ENCODE results near the gene ITGB7. TPM values are rescaled to one million over a fixed set of nuclear protein-coding genes. Genes with fewer than 3 reads are reported as not detected.
"Not testable (repeated sequence)": the region's sequence is repeated elsewhere in the genome, so short reads cannot be mapped to it uniquely, and the experiment has no call there.

The ITGB7 gene
- total RNA-seq, 2 donors from 2014 or later, result 183 to 187 TPM

DNA sequence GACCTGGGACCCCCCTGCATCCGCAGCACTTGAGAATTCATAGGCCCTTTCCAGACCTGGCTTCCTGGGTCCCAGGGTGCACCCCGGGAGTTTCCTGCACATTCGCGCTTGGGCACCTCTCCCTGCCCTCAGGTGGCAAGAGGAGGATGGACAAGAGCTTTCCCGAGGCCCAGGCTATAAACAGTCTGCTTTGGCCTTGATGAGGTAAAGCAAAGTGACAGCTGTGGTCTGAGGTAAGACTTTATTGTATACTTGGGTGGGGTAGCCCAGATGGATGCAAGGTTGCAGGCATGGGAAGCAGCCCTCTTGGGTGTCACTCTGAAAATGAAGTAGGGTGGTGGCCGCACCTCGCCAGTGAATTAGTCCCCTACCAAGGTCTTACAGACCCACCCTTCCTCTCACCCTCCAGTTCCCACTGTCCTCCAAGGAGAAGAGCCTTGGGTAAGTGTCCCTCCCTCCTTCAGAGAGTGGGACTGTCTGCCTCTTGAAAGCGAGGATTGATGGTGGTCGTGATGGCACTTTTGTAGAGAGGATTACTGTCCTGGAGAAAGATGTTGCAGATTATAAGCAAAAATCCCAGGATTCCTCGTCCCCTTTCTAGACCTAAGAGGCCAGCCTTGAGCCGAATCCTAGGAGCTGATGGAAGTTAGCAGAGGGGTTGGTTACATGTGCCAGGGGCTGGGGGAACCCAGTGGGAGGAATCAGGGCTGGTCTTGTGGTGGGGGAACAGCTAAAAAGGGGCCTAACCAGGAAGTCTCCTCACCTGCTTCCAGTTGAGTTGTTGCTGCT, 15.8 kb downstream of the ITGB7 start:
- Mint-ChIP-seq H3K27me3 (no peaks in the 10 kb centered on the region), H3K9me3 (no peaks in the 10 kb centered on the region), H3K4me1 (no peaks in the 10 kb centered on the region), H3K36me3 (ENCODE audit: low read depth) (peaks cover 94% of the 10 kb centered on the region), H3K4me3 (no peak overlapping the region), H3K27ac (peak overlapping the region; percentile 20)
- no peak for ATAC-seq (replicated peaks)

DNA sequence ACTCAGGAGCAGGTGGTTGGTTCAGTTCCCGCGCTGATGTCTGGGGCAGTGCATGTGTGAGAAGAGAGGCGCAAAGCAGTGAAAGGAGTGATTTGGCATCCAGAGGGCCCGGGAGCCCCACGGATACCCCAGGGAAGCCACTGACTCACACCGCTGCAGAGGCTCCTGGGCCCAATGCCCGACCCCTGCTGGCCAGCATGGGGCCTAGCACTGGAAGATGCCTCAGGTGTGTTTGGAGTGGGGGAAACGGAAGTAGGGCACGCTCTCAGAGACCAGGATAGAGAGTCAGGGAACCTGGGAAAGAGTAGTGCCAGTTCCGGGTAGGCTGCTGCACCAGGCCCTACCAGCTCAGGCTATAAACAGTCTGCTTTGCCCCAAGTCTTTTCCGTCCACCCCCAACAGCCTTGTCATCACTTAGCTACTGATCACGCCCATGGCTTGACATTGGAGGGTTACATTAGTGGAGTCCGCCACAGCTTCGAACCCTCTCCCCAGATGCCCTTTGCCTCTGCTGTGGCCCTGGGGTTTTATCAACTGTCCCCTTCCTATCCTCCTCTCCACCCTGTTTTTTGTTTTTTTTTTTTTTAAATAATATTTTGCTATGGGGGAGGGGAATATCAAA, 16.8 kb downstream of the ITGB7 start:
- peaks cover 94% of the 10 kb centered on the region for H3K36me3 Mint-ChIP-seq (ENCODE audit: low read depth)
- peak; percentile 90 for ATAC-seq (replicated peaks)

DNA sequence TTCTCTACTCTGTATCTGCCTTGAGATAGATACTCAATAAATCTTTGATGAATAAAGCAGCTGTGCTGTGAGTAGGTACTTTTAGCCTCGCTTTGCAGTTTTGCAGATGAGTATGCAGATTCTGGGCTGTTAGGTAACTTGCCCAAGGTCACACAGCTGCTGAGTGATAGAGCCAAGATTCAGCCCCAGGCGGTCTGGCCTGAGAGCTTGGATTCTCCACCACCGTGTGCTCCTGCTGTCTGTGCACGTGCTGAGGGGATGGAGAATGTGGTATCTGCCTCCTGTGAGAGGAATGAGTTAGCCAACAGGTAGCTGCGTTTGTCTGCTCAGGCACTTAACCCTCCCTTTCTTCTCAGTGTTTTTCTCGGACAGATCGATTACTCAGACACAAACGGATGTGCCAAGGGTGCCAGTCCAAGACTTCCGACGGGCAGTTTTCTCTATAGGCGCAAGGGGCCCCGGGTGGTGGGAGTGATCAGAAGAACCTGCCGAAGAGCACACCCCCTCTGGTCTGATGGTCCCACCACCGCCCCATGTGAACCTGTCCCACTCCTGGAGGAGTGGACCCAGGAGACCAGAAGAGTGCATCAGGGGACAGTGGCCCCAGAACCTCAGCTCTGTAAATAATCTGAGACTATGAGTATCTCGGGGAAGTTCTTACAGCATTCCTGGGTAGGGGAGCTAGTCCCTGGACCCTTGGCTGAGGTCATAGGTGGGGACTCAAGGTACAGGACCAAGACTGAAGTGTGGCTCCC, 19.7 kb downstream of the ITGB7 start:
- H3K27me3 Mint-ChIP-seq, result no peaks in the 10 kb centered on the region
- ATAC-seq (replicated peaks), result no peak
- no peak overlapping the region for H3K27ac Mint-ChIP-seq
- H3K4me1 Mint-ChIP-seq, result peaks cover 11% of the 10 kb centered on the region
- H3K36me3 Mint-ChIP-seq (ENCODE audit: low read depth), result peaks cover 91% of the 10 kb centered on the region
- no peak overlapping the region for H3K4me3 Mint-ChIP-seq
- no peaks in the 10 kb centered on the region for H3K9me3 Mint-ChIP-seq

More for the DNA sequence above, 16.8 kb downstream of the ITGB7 start:
- Mint-ChIP-seq H3K9me3 (no peaks in the 10 kb centered on the region), H3K4me3 (no peak overlapping the region), H3K4me1 (no peaks in the 10 kb centered on the region), H3K27ac (peak overlapping the region; percentile 53), H3K27me3 (no peaks in the 10 kb centered on the region)

DNA sequence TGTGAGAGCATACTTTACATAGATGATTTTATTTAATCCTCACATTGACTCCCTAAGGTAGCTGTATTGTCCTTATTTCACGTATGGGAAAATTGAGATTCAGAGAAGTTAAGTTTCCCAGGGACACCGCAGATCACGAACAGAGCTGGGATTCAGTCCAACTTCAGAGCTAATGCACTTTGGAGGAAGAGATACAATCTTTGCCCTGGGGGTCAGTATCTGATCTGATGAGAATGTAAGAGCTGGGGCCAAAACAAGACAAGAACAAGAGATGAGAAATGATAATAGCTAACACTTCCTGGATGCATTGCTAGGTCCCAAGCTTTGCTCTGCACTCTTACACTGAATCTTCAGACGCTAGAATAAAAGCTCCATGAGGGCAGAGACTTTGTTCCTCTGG, 20.3 kb downstream of the ITGB7 start:
- ATAC-seq (replicated peaks), result no peak
- H3K9me3 Mint-ChIP-seq, result no peaks in the 10 kb centered on the region
- H3K27ac Mint-ChIP-seq, result no peak overlapping the region
- H3K4me1 Mint-ChIP-seq, result peaks cover 17% of the 10 kb centered on the region
- H3K36me3 Mint-ChIP-seq (ENCODE audit: low read depth), result peaks cover 91% of the 10 kb centered on the region
- no peak overlapping the region for H3K4me3 Mint-ChIP-seq
- no peaks in the 10 kb centered on the region for H3K27me3 Mint-ChIP-seq

DNA sequence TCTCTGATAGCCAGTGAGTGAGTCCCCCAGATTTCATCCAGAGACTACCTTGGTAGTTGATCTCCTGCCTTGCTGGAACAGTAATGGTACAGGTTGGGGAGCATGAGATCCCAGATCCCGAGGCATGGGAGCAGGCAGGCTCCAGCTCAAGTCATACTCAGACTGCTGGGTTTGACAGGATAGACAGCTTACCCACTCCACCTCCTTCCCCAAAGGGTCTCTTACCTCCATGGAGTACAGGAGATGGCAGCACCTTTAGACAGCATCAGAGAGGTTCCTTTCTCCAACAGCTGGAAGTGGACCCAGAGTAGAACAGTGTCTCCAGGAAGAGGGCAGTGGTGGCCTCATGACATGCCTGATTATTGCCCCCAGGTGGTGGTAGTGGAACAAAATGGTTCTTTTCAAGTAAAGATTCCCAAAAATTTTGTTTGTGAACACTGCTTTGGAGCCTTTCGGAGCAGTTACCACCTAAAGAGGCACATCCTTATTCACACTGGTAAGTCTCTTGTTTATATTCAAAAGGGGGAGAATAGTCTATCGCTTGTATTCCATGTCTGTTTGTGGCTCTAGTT, 21.4 kb downstream of the ITGB7 start:
- no peaks in the 10 kb centered on the region for H3K9me3 Mint-ChIP-seq
- peak overlapping the region; percentile 66 for H3K27ac Mint-ChIP-seq
- H3K36me3 Mint-ChIP-seq (ENCODE audit: low read depth), result peaks cover 88% of the 10 kb centered on the region
- no peaks in the 10 kb centered on the region for H3K27me3 Mint-ChIP-seq
- peaks cover 23% of the 10 kb centered on the region for H3K4me1 Mint-ChIP-seq
- ATAC-seq (replicated peaks), result no peak
- H3K4me3 Mint-ChIP-seq, result no peak overlapping the region

DNA sequence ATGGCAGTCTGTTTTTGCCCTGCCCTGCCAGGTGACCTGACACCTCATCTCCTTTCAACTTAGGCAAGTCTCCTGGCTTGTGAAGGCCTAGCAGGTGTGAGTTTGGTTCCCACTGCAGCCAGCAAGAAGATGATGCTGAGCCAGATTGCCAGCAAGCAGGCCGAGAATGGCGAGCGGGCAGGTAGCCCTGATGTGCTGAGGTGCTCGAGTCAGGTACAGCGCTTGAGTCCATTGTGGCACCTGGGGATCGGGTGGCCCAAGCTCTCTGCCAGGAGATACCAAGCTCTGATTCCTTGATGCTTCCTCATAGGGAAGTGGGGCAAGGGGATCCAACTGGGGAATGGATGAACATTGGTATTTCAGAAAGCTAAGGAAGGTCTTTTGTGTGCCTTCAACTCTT, 22.2 kb downstream of the ITGB7 start:
- peak overlapping the region; percentile 13 for H3K4me3 Mint-ChIP-seq
- ATAC-seq (replicated peaks), result no peak
- H3K36me3 Mint-ChIP-seq (ENCODE audit: low read depth), result peaks cover 89% of the 10 kb centered on the region
- H3K27ac Mint-ChIP-seq, result peak overlapping the region; percentile 66
- H3K27me3 Mint-ChIP-seq, result no peaks in the 10 kb centered on the region
- H3K4me1 Mint-ChIP-seq, result peaks cover 23% of the 10 kb centered on the region
- no peaks in the 10 kb centered on the region for H3K9me3 Mint-ChIP-seq

DNA sequence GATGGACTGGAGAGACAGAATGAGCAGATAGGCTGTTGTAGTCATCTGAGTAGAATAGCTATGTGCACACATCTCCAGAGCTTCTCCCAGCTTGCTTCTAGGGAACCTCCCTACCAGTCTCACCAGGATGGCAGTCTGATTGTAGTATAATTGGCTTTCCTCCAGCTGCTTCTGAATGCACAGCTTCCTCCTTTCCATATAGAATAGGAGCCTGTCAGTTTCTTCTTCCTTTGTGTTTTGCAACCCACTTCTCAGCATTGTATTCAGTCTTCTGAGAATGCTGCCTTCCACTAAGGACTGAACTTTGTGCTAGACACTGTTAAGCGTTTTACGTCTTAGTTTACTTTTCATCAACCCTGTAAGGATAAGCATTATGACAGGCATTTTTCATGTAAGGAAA, 24.1 kb downstream of the ITGB7 start:
- no peak for ATAC-seq (replicated peaks)

DNA sequence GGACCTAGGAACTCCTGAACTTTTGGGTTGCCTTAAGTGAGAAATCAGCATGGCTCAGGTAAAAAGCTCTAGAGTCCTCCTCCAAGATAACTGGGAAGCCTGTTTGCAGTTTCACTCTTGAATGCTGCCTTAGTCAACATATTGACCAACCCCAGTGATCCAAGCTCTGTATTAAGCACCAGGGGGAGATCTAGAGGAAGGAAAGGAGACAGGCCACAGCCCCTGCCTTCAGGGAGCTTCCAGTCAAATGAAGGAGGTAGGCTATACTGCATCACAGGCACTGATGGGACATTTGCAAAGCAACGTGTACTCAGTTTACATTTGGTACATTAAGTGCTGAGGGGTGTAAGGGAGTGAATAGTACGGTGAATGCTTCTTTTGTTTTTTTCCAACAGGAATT, 25.1 kb downstream of the ITGB7 start:
- Mint-ChIP-seq H3K4me1 (peaks cover 31% of the 10 kb centered on the region), H3K9me3 (no peaks in the 10 kb centered on the region), H3K27ac (peak overlapping the region; percentile 89), H3K36me3 (ENCODE audit: low read depth) (peaks cover 64% of the 10 kb centered on the region), H3K27me3 (no peaks in the 10 kb centered on the region), H3K4me3 (peak overlapping the region; percentile 95)
- ATAC-seq (replicated peaks), result no peak

More for the DNA sequence above, 24.1 kb downstream of the ITGB7 start:
- Mint-ChIP-seq H3K4me3 (peak overlapping the region; percentile 95), H3K4me1 (peaks cover 31% of the 10 kb centered on the region), H3K27ac (no peak overlapping the region), H3K27me3 (no peaks in the 10 kb centered on the region), H3K9me3 (no peaks in the 10 kb centered on the region), H3K36me3 (ENCODE audit: low read depth) (peaks cover 73% of the 10 kb centered on the region)

DNA sequence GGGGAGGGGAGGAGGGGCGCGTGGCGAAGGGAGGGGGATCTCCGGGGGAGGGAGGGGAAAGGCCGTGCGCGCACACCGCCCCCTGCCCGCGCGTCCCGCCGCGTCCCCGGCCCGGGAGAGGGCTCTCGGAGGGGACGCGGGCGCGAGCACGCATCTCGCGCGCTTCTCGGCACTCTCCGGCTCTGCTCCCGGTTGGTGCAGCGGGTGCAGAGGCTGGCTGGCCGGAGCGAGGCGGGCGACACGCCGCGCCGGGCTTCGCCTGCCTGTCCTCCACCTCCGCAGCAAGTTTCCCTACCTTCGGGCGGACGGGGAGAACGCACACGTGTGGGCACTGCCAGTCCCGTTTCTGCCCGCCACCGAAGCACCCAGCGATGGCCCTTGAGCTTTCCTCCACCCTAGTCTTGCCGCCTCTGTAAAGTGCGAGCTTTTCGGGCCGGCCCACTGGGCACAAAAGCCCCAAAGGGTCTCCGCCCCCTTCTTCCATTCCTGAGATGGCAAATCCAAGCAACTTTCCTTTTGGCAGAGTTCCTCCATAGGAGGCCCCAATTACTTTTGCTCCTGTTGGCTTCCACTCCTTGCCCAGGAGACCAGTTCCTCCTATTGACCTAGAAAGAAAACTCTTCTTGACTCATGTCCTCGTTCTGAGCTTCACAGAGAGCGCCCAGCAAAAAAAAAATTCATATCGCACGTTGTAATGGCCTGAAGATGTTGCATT, 26.0 kb downstream of the ITGB7 start:
- H3K36me3 Mint-ChIP-seq (ENCODE audit: low read depth), result peaks cover 55% of the 10 kb centered on the region
- H3K9me3 Mint-ChIP-seq, result no peaks in the 10 kb centered on the region
- peak; percentile 59 for ATAC-seq (replicated peaks)
- H3K27ac Mint-ChIP-seq, result peak overlapping the region; percentile 89
- H3K27me3 Mint-ChIP-seq, result no peaks in the 10 kb centered on the region
- peak overlapping the region; percentile 95 for H3K4me3 Mint-ChIP-seq
- H3K4me1 Mint-ChIP-seq, result peaks cover 31% of the 10 kb centered on the region

DNA sequence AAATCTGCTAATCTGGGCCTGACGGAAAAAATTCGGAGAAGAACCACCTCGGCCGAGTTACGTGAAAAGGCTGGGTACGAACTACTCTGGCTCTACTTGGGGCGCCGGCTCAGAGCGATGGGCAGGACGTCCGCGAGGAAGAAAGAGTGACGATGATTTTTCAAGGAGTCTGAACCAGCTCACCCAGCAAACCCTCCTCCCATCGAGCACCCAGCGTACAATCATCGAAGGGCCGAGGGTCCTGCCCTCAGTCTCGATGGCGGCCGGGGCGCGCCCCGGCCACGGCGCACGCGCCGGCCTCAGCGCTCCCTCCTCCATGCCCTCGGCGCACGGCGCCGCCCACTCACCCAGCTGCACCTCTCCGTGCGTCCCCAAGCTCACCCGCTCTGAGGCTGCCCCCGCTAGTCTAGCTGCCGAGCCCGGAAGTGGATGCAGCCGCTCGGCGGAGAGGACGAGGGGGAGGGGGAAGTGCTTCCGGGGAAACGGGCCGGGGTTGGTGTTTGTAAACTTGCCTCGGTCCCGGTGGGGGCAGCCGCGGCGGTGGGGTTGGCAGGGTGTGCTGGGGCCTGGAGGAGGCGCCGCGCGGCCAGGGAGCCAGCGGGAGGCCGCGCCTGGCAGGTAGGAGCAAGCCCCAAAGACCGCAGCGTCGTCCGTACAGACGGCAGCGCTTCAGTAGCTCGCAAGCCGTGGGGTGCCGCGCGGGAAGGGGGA, 26.7 kb downstream of the ITGB7 start, which contains the start of the genes CSAD and ZNF740:
CSAD (minus strand) TSS at position 706 of the 711 bp plus-strand sequence. CDS start 7,455 bp downstream, outside the sequence.
ZNF740 (plus strand) TSS at position 503 of the 711 bp plus-strand sequence. CDS start 1,262 bp downstream, outside the sequence.
- peak; percentile 98 for ATAC-seq (replicated peaks)
- Mint-ChIP-seq H3K36me3 (ENCODE audit: low read depth) (peaks cover 48% of the 10 kb centered on the region), H3K4me1 (peaks cover 36% of the 10 kb centered on the region), H3K4me3 (peak within 1 kb of the TSS; percentile 95), H3K27ac (peak within 1 kb of the TSS; percentile 89), H3K9me3 (no peaks in the 10 kb centered on the region), H3K27me3 (no peaks in the 10 kb centered on the region)

DNA sequence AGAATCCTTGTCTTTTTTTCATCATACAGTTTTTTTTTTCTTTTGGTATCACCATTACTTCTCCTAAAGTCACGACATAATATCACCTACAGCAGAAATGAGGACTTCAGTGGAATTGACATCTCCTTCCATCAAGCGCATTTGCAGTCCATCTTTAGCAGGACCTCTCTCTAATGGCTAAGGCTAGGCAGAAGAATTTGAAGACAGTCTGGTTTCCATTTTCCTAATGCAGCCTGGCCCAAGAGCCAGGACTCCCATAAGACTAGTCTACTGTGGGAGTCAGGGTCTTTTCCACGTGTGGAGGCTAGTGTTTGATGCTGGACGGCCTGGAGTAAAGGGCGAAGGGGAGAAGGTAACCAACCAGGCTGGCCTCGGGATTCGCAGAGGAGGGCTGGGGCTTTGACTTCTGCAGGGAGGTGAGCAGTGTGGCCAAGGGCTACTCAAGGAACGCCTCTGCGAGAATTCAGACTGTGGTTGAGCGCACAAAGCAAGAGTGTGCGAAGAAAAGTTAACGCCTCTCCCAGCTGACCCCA, 27.3 kb downstream of the ITGB7 start:
- Mint-ChIP-seq H3K4me1 (peaks cover 35% of the 10 kb centered on the region), H3K4me3 (peak overlapping the region; percentile 95), H3K27ac (peak overlapping the region; percentile 89), H3K36me3 (ENCODE audit: low read depth) (peaks cover 42% of the 10 kb centered on the region), H3K9me3 (no peaks in the 10 kb centered on the region), H3K27me3 (no peaks in the 10 kb centered on the region)
- ATAC-seq (replicated peaks), result peak; percentile 27

DNA sequence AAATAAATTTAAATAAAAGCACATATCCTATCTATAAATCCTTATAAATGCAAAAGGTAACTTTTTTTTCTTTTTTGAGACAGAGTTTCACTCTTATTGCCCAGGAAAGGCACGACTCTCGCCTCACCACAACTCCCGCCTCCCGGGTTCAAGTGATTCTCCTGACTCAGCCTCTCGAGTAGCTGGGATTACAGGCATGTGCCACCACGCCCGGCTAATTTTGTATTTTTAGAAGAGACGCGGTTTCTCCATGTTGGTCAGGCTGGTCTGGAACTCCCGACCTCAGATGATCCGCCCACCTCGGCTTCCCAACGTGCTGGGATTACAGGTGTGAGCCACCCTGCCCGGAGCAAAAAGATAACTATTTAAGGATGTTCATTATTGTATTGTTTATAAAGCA, 28.2 kb downstream of the ITGB7 start:
- H3K27me3 Mint-ChIP-seq; H3K9me3 Mint-ChIP-seq; ATAC-seq (replicated peaks): not testable (repeated sequence)
- peak overlapping the region; percentile 89 for H3K27ac Mint-ChIP-seq
- peaks cover 30% of the 10 kb centered on the region for H3K4me1 Mint-ChIP-seq
- peak overlapping the region; percentile 95 for H3K4me3 Mint-ChIP-seq
- H3K36me3 Mint-ChIP-seq (ENCODE audit: low read depth), result peaks cover 35% of the 10 kb centered on the region

DNA sequence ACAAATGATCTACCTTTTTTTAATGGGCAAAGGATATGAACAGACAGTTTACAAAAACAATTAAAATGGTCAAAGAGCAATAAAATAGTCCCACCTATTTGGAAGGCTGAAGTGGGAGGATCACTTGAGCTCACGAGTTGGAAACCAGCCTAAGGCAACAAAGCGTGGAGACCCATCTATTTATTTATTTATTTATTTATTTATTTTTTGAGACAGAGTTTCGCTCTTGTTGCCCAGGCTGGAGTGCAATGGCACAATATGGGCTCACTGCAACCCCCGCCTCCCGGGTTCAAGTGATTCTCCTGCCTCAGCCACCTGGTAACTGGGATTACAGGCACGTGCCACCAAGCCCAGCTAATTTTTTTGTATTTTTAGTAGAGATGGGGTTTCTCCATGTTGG, 29.6 kb downstream of the ITGB7 start:
- not testable (repeated sequence) for H3K4me3 Mint-ChIP-seq; H3K27ac Mint-ChIP-seq; H3K9me3 Mint-ChIP-seq; H3K27me3 Mint-ChIP-seq; ATAC-seq (replicated peaks)
- Mint-ChIP-seq H3K36me3 (ENCODE audit: low read depth) (peaks cover 22% of the 10 kb centered on the region), H3K4me1 (peaks cover 26% of the 10 kb centered on the region)
